ENCODE measurements around the gene PHYH. TPM values are rescaled to one million over a fixed set of nuclear protein-coding genes. Genes with fewer than 3 reads are reported as not detected.

PHYH gene
- total and polyA plus RNA-seq, 8 donors: 0.58 to 65.5 (median 20.0) TPM

DNA sequence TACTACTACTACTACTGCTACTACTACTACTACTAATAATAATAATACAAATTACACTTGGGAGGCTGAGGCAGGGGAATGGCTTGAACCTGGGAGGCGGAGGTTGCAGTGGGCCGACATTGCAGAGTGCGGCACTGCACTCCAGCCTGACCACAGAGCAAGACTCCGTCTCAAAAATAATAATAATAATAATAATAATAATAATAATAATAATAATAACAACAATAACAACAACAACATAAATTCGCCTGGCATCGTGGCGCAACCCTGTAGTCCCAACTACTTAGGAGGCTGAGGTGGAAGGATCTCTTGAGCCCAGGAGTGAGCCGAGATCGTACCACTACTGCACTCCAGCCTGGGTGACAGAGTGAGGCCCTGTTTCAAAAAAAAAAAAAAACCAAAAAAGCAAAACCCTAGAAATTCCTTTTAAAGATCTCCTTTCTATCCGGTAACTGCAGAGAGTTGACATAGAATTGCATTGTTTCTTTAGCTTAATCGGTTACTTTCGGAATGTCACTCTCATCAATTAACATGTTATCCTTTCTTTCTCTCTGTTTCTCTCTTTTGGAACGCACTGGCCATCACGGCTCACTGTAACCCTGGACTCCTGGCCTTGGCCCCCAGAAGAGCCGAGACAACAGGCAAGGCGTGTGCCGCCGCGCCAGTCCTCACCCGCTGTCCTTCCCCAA is 972 bp downstream of the PHYH start:
- WGBS, 5 donors: 39 to 46% (median 43%) methylated on average over 18 to 20 of the region's 20 CpGs

GRCh38 chr10:13296476-13296875 is 3.4 kb downstream of the PHYH start:
- Histone ChIP-seq H3K27ac (no peak overlapping the region), H3K27me3 (no peaks in the 10 kb centered on the region), H3K36me3 (peaks cover 6 to 44% (median 37%) of the 10 kb centered on the region in 4 donors), H3K4me1 (peaks cover 0 to 29% (median 18%) of the 10 kb centered on the region in 4 donors), H3K9me3 (no peaks in the 10 kb centered on the region), H3K4me3 (no peak overlapping the region)
- WGBS, 5 donors: 90 to 98% (median 95%) methylated on average over 8 to 10 of the region's 10 CpGs
- DNase-seq: no peak
- no peak for TF ChIP-seq CTCF (IDR thresholded peaks at IDR 0.05)
- no peak for TF ChIP-seq EP300 (IDR thresholded peaks at IDR 0.05)
- TF ChIP-seq POLR2A (IDR thresholded peaks at IDR 0.05): no peak
- no peak for TF ChIP-seq POLR2AphosphoS5 (IDR thresholded peaks at IDR 0.05)
- intact Hi-C loops (cut with DNase I; ENCODE audit: low total_unique reads): loop anchor here (10.0 kb wide), 1 partner anchor 132 kb away; the partner anchor contains the start of gene MCM10

More for the DNA sequence above, 972 bp downstream of the PHYH start:
- intact Hi-C loops (cut with DNase I; ENCODE audit: low total_unique reads): loop anchor here (10.0 kb wide), 1 partner anchor 134 kb away; the partner anchor contains the start of gene MCM10
- Histone ChIP-seq H3K9me3 (no peaks in the 10 kb centered on the region), H3K4me3 (peak overlapping the region; percentile 73 to 91 (median 80)), H3K27ac (peak overlapping the region; percentile 98 to 100 (median 98)), H3K36me3 (peaks cover 0 to 20% (median 15%) of the 10 kb centered on the region in 4 donors), H3K4me1 (peaks cover 0 to 39% (median 25%) of the 10 kb centered on the region in 4 donors), H3K27me3 (no peaks in the 10 kb centered on the region)
- DNase-seq: no peak
- TF ChIP-seq POLR2A (IDR thresholded peaks at IDR 0.05) (peak in 1 of 4 donors; percentile 8), POLR2AphosphoS5 (IDR thresholded peaks at IDR 0.05) (no peak), CTCF (IDR thresholded peaks at IDR 0.05) (peak in 1 of 7 experiments; percentile 9)

GRCh38 chr10:13294784-13295183 is 5.1 kb downstream of the PHYH start:
- Histone ChIP-seq H3K36me3 (peaks cover 6 to 56% (median 48%) of the 10 kb centered on the region in 4 donors), H3K27me3 (no peaks in the 10 kb centered on the region), H3K4me3 (no peak overlapping the region), H3K9me3 (no peaks in the 10 kb centered on the region), H3K27ac (no peak overlapping the region), H3K4me1 (peaks cover 0 to 14% (median 6%) of the 10 kb centered on the region in 4 donors)
- whole genome bisulfite sequencing, 5 donors: 89 to 100% (median 95%) methylated on average over 2 of the region's 2 CpGs
- intact Hi-C loops (cut with DNase I; ENCODE audit: low total_unique reads): loop anchor here (5.0 to 10.0 kb wide), 2 partner anchors 130 to 197 kb away; partner anchors contain the start of gene MCM10
- TF ChIP-seq EP300 (IDR thresholded peaks at IDR 0.05): no peak
- no peak for TF ChIP-seq POLR2AphosphoS5 (IDR thresholded peaks at IDR 0.05)
- TF ChIP-seq CTCF (IDR thresholded peaks at IDR 0.05): no peak
- TF ChIP-seq POLR2A (IDR thresholded peaks at IDR 0.05): no peak
- DNase-seq: no peak

DNA sequence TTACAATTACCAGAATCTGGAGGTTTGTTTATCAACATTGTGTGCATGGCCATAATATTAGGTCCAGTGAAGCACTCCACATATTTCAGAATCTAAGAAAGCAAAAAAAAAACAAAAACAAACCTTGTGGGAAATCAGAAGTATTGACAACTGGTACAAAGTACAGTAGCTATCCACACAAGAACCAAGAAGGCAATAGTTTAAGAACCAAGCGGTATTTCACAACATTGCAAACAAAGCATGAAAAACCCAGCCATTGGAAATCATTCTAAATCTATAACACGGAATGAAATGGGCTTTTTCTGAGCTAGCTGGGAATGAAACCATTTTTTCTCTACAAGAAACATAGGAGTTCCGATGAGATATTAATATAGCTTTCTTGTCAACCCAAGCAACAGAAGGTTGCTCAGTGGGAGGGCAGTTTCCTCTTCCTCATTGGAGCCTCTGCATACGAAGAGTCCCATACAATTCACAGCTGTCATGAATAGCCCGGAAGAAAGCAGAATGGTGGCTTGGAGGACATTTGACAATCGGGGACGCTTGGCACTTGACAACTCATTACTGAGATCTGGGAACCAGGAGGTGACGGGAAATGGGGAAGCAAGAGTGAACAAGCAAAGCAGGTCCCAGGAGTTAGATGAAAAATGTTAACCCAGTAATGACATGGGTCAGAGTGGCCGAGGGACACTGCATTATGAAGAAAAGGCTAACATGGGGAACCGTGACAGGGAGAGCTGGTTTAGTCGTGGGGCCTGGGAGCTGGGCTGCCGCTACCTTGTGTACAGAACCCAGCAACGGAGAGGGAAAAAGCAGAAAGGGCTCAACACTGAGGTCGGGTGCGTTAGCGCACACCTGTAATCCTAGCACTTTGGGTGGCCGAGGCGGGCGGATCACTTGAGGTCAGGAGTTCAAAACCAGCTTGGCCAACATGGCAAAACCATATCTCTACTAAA is 7.8 kb downstream of the PHYH start:
- Histone ChIP-seq H3K27me3 (no peaks in the 10 kb centered on the region), H3K27ac (no peak overlapping the region), H3K4me3 (no peak overlapping the region), H3K36me3 (peaks cover 15 to 76% (median 63%) of the 10 kb centered on the region in 4 donors), H3K9me3 (no peaks in the 10 kb centered on the region), H3K4me1 (no peaks in the 10 kb centered on the region)
- 90 to 97% (median 95%) methylated on average over 19 of the region's 19 CpGs for WGBS, 5 donors
- DNase-seq: no peak
- TF ChIP-seq POLR2AphosphoS5 (IDR thresholded peaks at IDR 0.05) (no peak), POLR2A (IDR thresholded peaks at IDR 0.05) (no peak), CTCF (IDR thresholded peaks at IDR 0.05) (no peak), EP300 (IDR thresholded peaks at IDR 0.05) (no peak)
- intact Hi-C loops (cut with DNase I; ENCODE audit: low total_unique reads): loop anchor here (5.0 to 10.0 kb wide), 2 partner anchors 127 to 195 kb away; partner anchors contain the start of gene MCM10
